HG02973 (cell line): Measurements from ENCODE around the gene MYEOV.

Source experiments
- ATAC-seq: cut with Tn5 transposase; IDR thresholded peaks from one replicate; pipeline ENCODE4 v1.9.1; 2021; ENCODE audit warnings: moderate library complexity; ENCODE audit not compliant: unreplicated experiment

MYEOV gene

DNA sequence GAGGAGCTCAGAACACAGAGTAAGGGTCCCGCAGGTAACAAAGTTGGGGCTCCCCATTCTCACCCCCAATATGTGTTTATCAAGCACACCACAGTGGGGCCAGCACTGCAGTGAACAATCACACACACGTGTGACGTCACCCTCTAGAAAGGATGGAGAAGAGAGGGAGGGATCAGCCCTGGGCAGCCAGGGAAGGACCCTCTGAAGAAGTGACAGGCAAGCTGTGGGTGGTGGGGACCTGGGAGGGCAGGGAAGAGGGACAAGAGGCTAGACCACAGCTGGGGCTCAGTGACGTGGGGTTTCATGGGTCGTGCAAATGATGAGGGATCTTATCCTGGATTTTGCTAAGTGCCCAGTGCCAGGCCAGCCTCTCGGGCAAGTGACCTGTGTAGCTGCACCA, 28.7 kb upstream of the MYEOV start:
- no peak for ATAC-seq

DNA sequence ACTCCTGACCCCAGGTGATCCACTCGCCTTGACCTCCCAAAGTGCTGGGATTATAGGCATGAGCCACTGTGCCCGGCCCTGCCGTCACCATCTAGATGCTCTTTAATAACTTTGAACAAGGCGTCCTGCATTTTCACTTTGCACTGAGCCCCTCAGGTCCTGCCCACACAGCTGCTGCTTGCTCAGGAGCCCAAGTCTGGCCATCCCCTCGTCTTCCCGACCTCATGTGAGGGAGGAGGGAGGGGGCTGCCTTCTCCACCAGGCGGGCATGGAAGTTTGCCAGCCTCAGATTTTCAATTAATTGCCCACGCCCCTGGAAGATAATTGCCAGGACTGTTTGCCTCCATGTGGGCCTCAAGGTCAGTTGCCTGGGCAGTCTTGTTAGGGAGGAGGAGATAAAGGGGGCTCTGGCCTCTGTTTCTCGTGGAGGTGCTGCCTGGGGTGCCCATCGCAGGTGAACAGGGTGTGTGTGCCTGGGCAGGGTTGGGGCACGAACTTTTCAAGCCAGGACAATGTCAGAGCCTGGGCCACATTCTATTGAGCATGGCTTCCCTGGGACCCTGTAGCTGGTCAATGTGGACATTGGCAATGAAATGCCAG, 27.9 kb upstream of the MYEOV start:
- no peak for ATAC-seq

DNA sequence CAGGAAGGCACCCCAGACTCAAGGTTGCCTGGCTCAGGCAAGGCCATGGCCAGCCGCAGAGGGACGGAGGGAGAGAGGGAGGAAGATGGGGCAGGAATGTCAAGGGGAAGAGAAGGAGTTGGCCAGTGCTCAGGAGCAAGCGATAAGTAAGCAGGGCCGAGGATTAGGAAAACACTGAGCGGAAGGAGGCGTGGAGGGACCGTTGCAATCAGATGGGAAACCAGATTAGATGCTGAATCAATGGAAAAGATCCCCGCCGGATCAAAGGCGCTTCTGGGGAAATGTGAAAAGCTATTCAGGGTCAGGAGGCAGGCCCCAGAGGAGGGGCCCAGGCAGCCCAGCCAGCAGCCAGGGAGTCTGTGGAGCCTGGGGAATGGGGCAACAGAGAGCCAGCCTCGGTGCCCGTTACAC, 26.6 kb upstream of the MYEOV start:
- no peak for ATAC-seq

DNA sequence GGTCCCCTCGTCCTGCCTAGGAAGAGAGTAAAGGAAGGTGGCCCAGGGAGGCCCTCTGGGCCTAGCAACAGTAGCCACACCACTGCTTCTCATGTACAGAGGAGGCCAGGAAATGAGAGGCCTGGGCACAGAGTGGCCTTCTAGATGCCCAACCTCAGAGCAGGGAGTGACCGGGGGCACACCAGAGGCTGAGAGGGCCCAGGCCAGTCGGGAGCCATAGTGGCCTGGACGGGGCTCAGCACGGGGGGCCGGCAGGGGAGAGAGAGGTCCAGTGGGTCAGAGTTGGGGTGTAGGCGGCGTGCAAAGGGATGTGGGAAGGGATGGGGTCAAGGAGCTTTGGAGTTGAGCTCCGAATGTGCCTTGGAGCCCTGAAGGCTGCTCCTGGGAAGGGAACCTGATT, 25.0 kb upstream of the MYEOV start:
- no peak for ATAC-seq

DNA sequence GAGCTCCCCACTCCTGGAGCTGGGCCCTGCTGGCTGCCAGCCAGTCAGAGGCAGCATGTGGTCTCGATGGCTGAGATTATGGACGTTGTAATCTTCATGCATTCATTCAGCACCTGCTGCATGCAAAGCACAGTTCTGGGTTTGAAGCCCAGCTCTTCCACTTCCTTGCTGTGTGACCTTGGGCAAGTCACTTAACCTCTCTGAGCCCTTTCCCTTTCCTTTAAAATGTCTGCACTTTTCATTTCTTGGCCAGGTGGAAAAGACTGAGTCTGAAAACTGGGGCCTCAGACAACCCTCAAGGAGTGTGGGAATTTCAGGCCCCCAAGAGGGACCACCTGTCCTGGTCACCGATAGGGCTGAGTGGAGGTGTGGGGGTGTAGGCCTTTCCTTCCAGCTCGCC, 24.6 kb upstream of the MYEOV start:
- no peak for ATAC-seq

DNA sequence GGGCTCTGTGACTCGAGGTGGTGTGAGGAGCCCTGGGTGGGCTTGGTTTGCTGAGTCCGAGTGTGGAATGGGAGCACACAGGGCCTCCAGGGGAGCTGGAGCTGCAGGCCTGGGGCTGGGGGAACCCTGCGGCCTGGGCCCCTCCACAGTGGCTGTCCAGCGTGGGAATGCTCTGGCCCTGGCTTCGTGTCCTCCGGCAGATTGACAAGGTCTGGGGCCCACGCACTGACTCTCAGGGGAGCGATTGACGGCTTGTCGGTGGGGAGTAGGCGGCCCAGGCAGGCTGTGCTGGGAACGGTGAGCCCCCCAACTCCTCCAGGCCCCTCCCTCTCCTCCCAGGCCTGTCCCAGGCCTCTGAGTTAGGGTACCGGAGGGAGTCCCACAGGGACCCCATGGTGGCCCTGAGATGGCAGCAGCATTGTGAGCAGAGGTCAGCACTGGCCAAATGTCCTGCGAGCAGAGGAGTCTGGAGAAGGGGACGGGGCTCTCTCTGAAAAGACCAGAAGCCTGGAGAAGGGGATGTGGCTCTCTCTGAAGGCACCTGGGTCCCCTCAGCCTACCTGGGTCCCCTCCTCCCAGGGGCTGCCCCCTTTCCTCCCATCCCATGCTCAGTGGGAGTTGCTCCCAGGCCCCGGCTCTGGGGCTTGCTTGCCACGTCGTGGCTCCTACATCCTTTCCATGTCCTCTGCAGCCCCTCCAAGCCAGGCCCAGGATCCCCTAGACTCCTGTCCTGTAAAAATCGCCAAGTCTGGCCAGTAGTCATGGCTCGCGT, 23.8 kb upstream of the MYEOV start:
- no peak for ATAC-seq

DNA sequence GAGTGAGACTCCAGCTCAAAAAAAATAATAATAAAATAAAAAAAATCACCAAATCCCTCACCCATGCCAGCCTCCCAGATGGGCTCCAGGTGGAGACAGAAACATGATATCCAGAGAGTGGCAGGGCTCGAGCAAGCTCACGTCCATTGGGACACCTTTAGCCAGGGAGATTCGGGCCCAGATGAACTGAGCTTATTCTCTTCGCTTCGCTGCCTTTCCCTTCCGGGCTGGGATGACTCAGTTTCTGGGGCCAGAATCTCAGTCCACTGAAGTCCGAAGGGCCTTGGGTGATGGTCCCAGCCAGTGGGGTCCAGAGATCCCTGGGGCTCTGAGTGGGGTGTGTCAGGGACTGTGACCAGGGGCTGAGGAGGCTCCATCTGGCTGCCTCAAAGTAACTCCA, 23.0 kb upstream of the MYEOV start:
- no peak for ATAC-seq

DNA sequence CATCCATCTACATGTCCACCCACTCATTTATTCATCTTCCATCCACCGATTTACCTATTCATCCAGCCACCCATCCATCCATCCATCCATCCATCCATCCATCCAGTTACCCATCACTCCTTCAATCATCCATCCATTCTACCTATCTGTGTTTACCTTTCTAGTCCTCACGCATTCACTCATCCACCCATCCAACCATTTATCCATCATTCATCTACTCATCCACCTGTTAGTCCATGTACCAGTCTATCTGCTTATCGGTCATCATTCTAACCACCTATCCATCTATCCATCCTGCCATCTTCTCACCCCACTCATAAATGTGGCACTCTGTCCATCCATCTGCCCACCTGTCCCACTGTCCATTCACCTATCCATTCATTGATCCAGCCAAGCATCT, 21.9 kb upstream of the MYEOV start:
- no peak for ATAC-seq

DNA sequence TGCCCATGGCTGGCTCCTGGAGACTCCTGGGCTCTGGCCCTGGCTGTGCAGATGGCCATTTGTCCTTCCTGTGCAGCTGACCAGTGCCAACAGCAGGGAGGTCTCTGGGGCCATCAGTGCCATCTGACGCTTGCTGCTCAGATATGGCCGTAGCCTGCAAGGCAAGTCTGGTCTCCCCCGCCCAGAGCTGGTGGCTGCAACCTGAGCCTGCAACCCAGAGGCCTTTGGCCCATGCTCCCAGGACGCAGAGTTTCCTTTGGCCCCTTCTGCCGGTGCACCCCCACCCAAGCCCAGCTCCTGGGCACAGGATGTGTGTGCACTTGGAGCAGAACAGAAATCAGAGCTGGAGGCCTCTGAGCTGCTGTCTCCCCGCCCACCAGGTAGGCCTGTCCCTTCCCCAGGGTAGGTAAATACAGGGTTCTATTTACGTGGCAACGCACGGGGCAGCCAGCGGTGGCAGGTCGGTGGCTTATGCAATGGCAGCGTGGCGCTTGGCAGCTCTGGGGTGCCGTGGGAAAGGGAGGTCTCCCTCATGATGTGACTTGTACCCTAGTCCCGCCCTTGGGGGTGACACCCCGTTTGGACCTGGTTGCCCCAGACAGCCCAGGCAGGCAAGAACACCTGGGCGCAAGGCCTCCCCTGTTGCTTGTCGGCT, 21.0 kb upstream of the MYEOV start:
- no peak for ATAC-seq

DNA sequence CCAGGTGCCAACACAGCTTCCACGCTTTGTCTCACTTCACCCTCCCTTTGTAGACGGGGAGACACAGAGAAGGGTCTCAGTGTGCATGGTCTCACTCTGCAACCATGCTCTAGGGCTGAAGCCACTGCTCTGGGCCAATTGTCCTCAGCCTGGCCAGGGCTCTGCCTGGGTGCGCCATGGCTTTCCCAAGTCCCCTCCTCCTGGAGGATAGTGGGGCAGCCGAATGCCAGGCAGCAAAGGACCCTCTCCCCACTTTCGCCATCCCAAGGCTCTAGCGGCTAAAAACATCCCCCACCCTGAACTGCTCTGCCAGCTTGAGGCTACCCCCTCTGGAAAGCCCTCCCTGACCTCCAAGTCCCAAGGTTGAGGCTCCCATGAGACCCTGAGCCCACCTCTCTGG, 20.4 kb upstream of the MYEOV start:
- no peak for ATAC-seq

DNA sequence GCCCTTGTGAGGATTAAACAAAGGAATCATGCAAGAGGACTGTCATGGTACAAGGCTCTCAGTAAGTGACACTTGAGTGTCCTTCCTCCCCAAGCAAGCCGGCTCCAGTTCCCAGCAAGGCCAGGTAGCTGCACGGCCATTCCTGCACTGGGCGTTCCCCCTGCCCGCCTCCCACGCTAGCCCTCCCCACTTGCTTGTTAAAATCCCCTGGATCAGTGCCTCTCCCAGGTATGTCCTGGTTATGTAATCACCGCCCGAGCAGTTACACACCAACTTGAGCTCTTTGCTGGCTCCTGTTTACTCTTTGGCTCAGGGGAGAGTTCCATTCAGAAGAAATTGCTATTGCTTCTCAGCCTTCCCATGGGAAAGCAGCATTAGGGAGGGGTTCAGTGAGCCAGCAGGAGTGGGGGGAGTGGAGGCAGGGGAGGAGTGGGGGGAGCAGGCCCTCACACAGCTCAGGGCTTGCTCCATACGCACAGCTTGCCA, 19.4 kb upstream of the MYEOV start:
- no peak for ATAC-seq

DNA sequence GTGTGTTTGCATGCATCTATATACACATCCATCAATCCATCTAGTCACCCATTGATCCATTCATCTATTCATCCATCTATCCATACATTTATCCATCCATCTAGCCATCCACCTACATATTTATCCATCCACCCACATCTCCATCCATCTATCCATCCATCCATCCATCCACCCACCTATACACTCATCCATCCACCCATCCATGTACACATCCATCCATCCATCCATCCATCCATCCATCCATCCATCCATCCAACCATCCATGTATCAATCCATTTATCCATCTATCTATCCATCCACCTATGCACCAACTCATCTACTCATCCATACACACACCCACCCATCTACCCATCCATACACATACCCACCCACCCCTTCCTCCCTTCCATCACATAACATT, 18.8 kb upstream of the MYEOV start:
- no peak for ATAC-seq

DNA sequence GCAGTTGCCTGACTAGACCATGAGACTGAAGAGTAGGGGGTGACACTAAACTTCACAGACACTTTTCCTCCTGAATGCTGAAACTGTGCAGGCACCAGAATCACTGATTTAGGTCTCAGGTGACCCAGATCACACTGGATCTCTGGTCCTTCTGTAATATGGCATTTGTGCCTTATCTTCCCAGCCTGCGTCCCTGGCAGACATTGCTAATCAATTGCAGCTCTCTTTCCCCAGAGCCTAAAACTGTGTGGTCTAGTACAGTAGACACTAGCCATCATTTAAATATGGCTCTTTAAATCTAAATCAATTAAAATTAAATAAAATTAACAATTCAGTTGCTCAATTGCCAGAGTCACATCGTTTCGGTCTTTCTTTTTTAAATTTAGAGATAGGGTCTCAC, 17.8 kb upstream of the MYEOV start:
- ATAC-seq = no peak

DNA sequence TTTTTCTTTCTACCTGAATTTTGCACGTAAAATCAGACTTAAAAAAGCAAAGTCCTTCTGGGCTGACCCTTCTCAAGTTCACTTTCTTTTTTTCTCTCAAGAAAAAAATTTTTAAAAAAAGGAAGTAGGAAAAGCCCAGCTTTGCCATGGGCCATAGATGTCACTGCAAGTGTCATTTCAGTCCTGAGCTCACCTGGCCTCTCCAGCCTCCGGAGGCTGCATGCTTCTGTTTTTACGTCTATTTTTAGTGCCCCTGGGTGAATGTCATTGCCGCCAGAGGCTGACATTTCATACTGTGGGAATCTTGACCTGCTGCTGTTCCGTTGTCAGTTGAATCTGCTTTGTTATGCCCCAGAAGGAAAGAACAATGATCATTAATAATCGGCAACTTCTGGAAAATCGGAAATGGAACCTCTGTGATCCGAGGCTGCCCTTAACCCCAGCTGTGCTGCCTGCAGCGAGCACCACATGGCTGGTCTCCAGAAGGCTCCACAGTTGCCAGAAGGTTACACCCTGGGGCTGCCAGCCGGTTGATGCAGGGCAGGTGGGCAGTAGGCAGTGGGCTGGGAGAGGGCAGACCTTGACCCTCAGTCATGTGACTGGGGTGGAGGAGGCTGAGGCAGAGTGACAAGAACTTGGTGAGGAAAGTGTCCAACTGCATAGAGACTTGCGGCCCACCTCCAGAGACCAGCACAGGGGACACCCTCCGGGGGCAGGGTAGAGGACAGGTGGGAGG, 16.7 kb upstream of the MYEOV start:
- ATAC-seq = no peak

DNA sequence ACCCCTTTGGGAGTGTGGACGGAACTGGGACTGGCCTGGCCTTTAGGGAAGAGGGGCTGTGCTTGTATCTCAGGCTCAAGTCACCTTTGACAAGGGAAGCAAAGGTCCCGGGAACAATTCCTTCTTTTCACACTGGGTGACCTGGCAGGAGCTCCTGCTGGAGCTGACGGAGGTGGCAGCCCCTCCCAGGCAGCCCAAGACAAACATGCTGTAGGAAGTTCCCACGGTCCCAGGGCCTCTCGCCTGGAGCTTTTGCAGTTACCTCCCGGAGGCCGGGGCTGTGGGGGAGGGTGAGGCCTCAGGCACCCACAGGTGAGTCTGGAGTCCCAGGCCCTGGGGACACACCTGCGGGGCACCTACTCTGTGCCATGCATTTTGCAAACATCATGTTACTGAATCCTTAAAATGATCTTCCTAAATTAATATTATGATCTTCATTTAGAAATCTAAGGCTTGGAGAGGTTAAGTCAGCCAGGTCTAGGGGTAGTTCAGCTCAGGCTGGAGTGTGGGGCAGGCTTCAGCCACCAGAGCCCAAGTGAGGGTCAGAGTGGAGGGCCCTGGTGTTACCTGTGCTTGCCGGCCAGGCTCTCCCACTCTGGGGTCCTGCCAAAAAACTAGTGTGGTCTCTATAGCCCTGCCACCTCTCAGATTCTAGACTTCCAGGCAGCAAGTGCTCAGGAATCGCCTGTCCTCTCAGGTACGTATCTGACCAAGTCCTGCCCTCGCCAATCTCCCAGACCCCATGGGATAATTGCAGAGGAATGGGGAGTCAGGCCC, 15.7 kb upstream of the MYEOV start:
- ATAC-seq = no peak

DNA sequence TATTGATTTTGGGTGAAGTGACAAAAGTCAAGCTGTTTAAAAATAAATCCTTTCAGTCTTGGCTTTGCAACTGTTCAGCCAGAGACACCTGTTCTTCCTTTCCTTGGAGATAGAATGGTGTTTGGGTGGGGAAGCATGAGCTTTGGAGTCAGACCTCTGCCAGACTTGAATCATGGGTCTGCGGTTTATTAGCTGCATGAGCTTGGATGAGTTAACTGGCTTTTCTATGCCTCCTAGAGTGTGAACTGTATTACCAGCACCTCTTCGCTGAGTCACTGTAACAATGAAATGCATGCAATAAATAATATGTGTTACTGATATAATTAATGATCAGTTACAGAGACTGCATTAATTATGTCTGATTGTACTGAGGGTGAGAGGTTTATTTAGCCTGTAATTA, 13.5 kb upstream of the MYEOV start:
- ATAC-seq = no peak

DNA sequence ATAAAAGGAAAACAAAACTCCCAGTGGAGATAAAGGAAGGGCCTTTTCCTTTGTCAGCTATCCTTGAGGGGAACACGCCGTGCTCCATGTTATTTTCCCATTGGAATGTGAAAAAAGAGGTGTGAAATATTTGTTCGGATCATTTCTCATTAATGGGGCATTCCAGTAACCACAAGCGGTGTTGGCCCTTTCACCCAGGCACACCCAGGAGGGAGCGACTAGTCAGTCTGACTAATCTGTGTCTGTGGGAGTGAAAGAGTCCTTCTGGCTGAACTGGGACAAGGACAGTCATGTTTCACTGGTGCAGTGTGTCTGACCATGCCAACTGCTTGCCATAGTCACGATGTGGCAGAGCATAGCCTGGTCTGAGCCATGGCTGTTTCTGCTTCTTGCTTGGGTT, 13.0 kb upstream of the MYEOV start:
- ATAC-seq = no peak

DNA sequence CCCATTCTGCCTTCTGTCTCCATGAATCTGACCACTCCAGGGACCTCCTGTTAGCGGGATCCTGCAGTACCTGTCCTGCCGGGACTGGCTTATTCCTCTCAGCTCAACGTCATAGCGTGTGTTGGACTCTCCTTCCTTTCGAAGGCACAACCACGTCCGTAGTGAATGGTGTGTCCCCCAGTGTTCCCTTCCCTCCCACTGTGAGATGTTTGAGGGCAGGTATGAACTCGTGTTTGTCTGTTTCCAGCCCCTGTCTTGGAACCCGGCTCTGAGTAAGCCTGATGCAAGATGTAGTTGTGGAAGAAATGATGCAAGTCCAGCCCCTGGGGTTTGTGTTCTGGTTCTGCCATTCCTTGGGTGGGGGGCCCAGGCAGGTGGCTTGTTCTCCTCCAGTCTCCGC, 10.5 kb upstream of the MYEOV start:
- no peak for ATAC-seq

DNA sequence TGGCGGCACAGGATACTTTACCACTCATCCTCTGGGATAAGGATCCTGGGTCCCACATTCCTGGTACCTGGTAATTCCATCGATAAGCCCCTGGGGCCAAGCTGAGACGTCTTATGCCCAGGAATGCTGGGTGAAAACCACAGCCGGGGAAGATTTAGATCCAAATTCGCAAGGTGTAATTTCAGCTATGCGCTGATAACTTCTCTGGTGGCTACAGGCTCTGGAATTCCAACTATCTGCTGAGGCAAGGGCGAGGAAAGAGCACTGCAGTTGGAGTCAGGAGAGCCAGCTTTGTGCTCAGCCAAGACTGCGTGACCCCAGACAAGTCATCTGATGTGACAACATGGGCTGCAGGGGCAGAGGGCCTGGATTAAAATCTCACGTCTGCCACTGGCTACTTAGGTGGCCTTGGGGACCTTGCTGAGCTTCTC, 9.9 kb upstream of the MYEOV start:
- ATAC-seq = no peak

DNA sequence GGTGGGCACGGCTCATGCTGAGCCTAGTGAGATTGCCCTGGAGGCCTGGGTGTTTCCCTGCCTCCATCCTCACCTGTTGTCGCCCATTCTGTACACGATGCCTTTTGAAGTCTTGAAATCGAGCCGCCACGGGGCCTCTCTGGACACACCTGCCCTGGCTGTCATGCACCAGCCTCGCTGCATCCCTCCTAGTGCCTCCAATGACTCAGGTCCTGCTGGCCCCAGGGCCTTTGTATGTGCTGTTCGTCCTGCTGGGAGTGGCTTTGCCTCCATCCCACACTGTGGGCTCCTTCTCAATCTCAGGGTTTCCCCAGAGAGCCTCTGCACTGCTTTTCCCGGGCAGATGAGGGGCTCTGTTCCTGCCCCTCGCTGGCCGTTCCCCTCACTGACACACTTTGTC, 8.9 kb upstream of the MYEOV start:
- ATAC-seq = no peak

DNA sequence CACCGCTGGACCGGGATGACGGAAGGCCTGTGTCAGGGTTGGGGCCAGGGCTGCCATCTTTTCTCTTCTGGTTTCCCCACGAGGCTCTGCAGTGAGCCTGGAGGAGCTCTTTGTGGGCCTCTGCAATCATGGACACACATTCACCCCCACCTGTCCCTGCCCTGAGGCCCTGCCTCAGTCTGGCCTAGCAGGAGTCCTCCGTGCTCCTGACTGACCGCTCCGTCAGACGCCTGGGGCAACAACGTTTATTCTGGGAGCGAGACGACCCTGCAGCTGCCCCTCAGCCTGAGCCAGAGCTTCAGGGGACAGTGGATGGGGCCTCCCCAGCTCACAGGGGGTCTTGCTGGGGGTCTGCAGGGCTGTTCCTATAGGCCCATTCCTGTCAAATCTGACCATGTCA, 8.2 kb upstream of the MYEOV start:
- no peak for ATAC-seq
